Osteocyte (in vitro differentiated cells): ENCODE data around the gene BMPR1B. TPM values are rescaled to one million over a fixed set of nuclear protein-coding genes. Genes with fewer than 3 reads are reported as not detected.

Experiments
- DNase-seq: peaks from one replicate; pipeline ENCODE4 v3.0.0; 2021; ENCODE audit warnings: mixed read lengths; ENCODE audit not compliant: unreplicated experiment; ENCODE audit errors: extremely low spot score
- H3K27ac Mint-ChIP-seq: one replicate; pipeline ENCODE4 v1.8.0; 2021; ENCODE audit warnings: mild to moderate bottlenecking, mixed read lengths; ENCODE audit not compliant: unreplicated experiment
- H3K27me3 Mint-ChIP-seq: one replicate; pipeline ENCODE4 v1.8.0; 2021; ENCODE audit warnings: mixed read lengths; ENCODE audit not compliant: unreplicated experiment
- H3K36me3 Mint-ChIP-seq: one replicate; pipeline ENCODE4 v1.8.0; 2021; ENCODE audit warnings: mixed read lengths; ENCODE audit not compliant: unreplicated experiment
- H3K4me1 Mint-ChIP-seq: one replicate; pipeline ENCODE4 v1.8.0; 2021; ENCODE audit warnings: mixed read lengths; ENCODE audit not compliant: unreplicated experiment
- H3K4me3 Mint-ChIP-seq: one replicate; pipeline ENCODE4 v1.8.0; 2021; ENCODE audit warnings: mild to moderate bottlenecking, moderate library complexity, mixed read lengths; ENCODE audit not compliant: unreplicated experiment
- H3K9me3 Mint-ChIP-seq: one replicate; pipeline ENCODE4 v1.8.0; 2021; ENCODE audit warnings: mixed read lengths; ENCODE audit not compliant: unreplicated experiment
- CTCF ChIP-seq: fragments of 200-600 bp; sonication (generic); IDR thresholded peaks from 2 replicates; pipeline ENCODE4 v1.5.0; 2021; ENCODE audit warnings: antibody characterized with exemption, mild to moderate bottlenecking, moderate library complexity
- total RNA-seq: library from RNA; stranded (reverse); gene quantifications from 2 replicates; pipeline ENCODE4 v1.2.1, GENCODE V29; 2021

BMPR1B gene
- total RNA-seq, 1 donor from 2014 or later: 1.5 TPM

GRCh38 chr4:94909645-94910044 lies 151.9 kb downstream of the BMPR1B start:
- peaks cover 1% of the 10 kb centered on the region for H3K4me1 Mint-ChIP-seq
- no peak overlapping the region for H3K27ac Mint-ChIP-seq
- H3K9me3 Mint-ChIP-seq: peaks cover 4% of the 10 kb centered on the region
- H3K4me3 Mint-ChIP-seq: no peak overlapping the region
- no peak for TF ChIP-seq CTCF
- H3K36me3 Mint-ChIP-seq: no peaks in the 10 kb centered on the region
- H3K27me3 Mint-ChIP-seq: no peaks in the 10 kb centered on the region
- DNase-seq: no peak

GRCh38 chr4:94911106-94911505 lies 153.4 kb downstream of the BMPR1B start:
- no peak overlapping the region for H3K27ac Mint-ChIP-seq
- peaks cover 8% of the 10 kb centered on the region for H3K9me3 Mint-ChIP-seq
- H3K4me1 Mint-ChIP-seq: peaks cover 1% of the 10 kb centered on the region
- no peak overlapping the region for H3K4me3 Mint-ChIP-seq
- no peaks in the 10 kb centered on the region for H3K27me3 Mint-ChIP-seq
- no peaks in the 10 kb centered on the region for H3K36me3 Mint-ChIP-seq
- no peak for TF ChIP-seq CTCF
- no peak for DNase-seq

GRCh38 chr4:94912606-94913005 lies 154.9 kb downstream of the BMPR1B start:
- H3K36me3 Mint-ChIP-seq: no peaks in the 10 kb centered on the region
- peaks cover 13% of the 10 kb centered on the region for H3K9me3 Mint-ChIP-seq
- peaks cover 1% of the 10 kb centered on the region for H3K4me1 Mint-ChIP-seq
- H3K27ac Mint-ChIP-seq: no peak overlapping the region
- DNase-seq: no peak
- TF ChIP-seq CTCF: no peak
- no peak overlapping the region for H3K4me3 Mint-ChIP-seq
- H3K27me3 Mint-ChIP-seq: no peaks in the 10 kb centered on the region

- Mint-ChIP-seq H3K4me1 (peaks cover 1% of the 10 kb centered on the region), H3K36me3 (no peaks in the 10 kb centered on the region), H3K27me3 (no peaks in the 10 kb centered on the region), H3K27ac (no peak overlapping the region), H3K4me3 (no peak overlapping the region), H3K9me3 (peaks cover 13% of the 10 kb centered on the region)
- DNase-seq: no peak
- no peak for TF ChIP-seq CTCF
Observed at GRCh38 chr4:94913316-94913715, 155.6 kb downstream of the BMPR1B start.

GRCh38 chr4:94917146-94917545 lies 159.4 kb downstream of the BMPR1B start:
- TF ChIP-seq CTCF: no peak
- Mint-ChIP-seq H3K4me3 (no peak overlapping the region), H3K27me3 (no peaks in the 10 kb centered on the region), H3K36me3 (no peaks in the 10 kb centered on the region), H3K4me1 (no peaks in the 10 kb centered on the region), H3K27ac (no peak overlapping the region), H3K9me3 (peaks cover 9% of the 10 kb centered on the region)
- no peak for DNase-seq
